HG03354 (cell line): ENCODE measurements around the gene TMEM106B.

Source experiments
- ATAC-seq: cut with Tn5 transposase; IDR thresholded peaks from one replicate; pipeline ENCODE4 v1.9.1; 2021; ENCODE audit warnings: mild to moderate bottlenecking; ENCODE audit not compliant: unreplicated experiment, poor library complexity, severe bottlenecking

The TMEM106B gene

GRCh38 chr7:12290761-12291160 is 79.7 kb downstream of the TMEM106B start:
- no peak for ATAC-seq

GRCh38 chr7:12291870-12292269 is 80.8 kb downstream of the TMEM106B start:
- no peak for ATAC-seq
